ENCODE data around the gene SPRED3. TPM values are rescaled to one million over a fixed set of nuclear protein-coding genes. Genes with fewer than 3 reads are reported as not detected.
"Not testable (repeated sequence)": the region's sequence is repeated elsewhere in the genome, so short reads cannot be mapped to it uniquely, and the experiment has no call there.

SPRED3 gene, protein sequence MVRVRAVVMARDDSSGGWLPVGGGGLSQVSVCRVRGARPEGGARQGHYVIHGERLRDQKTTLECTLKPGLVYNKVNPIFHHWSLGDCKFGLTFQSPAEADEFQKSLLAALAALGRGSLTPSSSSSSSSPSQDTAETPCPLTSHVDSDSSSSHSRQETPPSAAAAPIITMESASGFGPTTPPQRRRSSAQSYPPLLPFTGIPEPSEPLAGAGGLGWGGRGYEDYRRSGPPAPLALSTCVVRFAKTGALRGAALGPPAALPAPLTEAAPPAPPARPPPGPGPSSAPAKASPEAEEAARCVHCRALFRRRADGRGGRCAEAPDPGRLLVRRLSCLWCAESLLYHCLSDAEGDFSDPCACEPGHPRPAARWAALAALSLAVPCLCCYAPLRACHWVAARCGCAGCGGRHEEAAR
- total RNA-seq = 0.40 TPM
- long read RNA-seq, partial matches to known transcripts = 0 of 1 reads
- long read RNA-seq, other reads (novel, unspliced or antisense) = 1 of 1 reads

DNA sequence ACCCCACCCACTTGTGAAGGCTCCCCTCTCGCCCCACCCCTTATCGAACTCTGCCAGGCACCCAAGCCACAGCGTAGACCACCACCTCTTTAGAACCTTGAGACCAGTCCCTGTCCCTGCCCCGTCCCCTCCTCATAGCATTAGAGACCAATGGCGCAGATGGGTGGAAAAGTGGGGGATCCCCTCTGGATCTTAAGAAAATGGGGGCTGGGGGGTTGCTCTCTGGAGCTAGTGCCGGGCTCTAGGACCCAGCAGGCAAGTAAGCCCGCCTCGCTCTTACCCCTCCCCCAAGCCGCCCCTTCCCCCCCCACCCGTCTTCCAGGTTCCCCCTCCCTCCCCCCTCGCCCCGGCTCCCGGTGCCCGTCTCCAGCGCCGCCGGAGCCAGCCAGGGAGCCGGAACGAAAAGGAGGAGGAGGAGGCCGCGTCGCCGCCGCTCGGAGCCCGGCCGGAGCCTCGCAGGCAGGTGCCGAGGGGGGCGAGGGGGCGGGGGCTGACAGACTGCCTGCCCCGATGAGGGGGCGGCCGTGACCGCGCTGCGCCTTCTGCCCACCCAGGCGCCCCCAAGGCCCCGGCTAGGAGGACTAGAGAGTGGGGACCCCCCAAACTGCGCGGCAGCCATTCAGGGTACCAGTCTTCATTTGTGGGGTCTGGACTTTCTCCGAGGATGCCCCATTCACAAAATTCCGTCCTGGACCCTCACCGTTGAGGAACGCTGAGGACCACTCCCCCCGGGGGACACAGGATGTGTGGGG lies at the start of gene SPRED3:
Gene SPRED3, plus strand, starts transcription at position 349 of the 752 bp plus-strand sequence. CDS start 1,606 bp downstream, outside the sequence.
- DNase-seq (no peak), ATAC-seq (ENCODE audit: poor library complexity) (peak; percentile 9)
- intact Hi-C loops (cut with DNase I) = no loop called here

DNA sequence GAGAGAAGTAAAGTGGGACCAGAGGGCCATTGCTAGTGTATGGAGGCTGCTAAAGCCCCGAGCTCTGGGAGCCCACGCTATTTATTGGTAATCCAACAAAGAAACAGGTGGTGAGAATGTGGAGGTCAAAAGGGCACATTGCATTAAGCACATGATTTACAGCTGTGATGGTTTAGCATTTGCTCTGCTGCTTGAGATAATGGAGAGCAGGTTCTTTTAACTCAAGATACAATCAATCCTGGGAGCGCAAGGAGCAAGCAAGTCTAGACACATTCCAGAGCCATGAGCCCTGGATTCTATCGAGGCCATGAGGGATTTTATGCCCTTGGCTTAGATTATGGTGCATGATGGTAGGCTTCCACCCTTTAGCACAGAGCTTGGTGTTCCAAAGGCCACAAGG lies 49.5 kb upstream of the SPRED3 start:
- ATAC-seq (ENCODE audit: poor library complexity); intact Hi-C loops (cut with DNase I); DNase-seq: not testable (repeated sequence)

DNA sequence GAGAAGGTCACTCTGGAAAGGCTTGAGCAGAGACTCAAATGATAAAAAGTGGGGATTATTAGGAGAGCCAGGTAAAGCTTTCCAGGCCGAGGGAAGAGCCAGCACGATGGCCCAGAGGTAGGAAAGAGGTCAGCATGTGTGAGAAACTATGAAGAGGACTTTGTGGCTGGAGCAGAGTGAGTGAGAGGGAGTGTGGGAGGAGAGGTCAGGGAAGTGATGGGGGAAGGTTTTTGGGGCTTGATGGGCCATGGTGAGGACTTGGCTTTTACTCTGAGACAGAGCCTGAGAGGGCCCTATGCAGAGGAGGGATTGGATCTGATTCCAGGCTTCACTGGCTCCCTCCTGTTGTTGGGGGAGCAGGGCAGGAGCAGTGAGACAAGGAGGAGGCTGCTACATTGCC lies 47.6 kb upstream of the SPRED3 start:
- DNase-seq = no peak
- intact Hi-C loops (cut with DNase I) = no loop called here
- ATAC-seq (ENCODE audit: poor library complexity) = no peak

DNA sequence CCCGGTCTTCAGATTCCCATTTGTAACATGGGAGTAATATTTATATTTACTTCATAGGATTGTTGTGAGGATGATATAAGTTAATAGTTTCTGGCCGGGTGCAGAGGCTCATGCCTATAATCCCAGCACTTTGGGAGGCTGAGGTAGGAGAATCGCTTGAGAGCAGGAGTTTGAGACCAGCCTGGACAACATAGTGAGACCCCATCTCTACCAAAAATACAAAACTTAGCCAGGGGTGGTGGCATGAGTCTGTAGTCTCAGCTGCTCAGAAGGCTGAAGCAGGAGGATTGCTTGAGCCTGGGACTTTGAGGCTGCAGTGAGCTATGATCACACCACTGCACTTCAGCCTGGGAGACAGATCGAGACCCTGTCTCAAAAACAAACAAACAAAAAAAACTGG lies 41.7 kb upstream of the SPRED3 start:
- intact Hi-C loops (cut with DNase I) = no loop called here
- no peak for ATAC-seq (ENCODE audit: poor library complexity)

DNA sequence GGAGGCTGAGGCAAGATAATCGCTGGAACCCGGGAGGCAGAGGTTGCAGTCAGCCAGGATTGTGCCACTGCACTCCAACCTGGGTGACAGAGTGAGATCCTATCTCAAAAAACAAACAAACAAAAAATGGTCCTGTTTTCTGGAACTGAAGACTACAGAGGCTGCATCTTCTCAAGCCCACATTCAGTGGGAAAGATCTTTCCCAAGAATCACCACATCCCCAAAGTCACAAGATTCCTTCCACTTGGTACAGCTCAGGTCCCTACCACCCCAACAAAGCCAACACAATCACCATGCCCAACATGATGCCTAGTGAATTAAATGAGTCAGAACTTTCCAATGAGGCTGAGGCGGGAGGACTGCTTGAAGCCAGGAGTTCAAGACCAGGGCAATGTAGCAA lies 37.6 kb upstream of the SPRED3 start:
- ATAC-seq (ENCODE audit: poor library complexity) (no peak), DNase-seq (no peak)
- intact Hi-C loops (cut with DNase I) = no loop called here

More for the DNA sequence above, 41.7 kb upstream of the SPRED3 start:
- DNase-seq = no peak

DNA sequence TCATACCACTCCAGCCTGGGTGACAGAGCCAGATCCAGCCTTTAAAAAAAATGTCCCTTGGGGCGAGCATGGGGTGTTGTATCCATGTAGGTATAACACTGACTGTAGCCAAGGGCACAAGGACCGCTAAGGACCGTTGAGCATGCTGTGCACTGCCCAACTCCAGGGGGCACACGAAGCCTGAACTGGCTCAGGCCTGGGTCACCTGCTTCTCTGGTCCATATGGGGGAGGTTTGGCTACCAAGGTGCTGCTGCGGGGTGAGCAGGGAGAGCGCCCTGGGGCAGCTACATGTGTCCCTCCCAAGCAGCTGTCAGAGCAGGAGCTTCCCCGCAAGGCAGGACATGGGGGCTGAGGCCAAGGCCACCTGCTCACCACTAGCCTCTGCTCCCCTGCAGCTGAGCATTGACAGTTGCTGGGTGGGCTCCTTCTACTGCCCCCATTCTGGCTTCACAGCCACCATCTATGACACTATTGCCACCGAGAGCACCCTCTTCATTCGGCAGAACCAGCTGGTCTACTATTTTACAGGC lies 36.6 kb upstream of the SPRED3 start:
- DNase-seq = no peak
- intact Hi-C loops (cut with DNase I) = no loop called here
- ATAC-seq (ENCODE audit: poor library complexity) = no peak

DNA sequence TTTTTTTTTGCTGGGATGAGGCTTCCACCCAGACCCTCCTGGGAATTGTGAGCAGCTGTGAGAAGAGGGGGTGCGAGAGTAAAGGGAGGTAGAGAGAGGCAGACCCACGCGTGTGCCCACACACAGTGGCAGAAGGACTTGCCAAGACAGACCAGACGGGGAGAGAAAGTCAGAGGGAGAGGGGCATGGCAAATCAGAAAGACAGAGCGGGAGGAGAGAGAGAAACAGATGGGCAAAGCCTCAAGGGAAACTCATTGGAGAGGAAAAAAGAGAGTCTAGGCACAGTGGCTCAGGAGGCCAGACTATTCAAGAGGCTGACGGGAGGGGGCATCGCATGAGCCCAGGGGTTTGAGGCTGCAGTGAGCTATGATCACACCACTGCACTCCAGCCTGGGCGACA lies 35.9 kb upstream of the SPRED3 start:
- intact Hi-C loops (cut with DNase I) = no loop called here
- ATAC-seq (ENCODE audit: poor library complexity) (no peak), DNase-seq (no peak)

DNA sequence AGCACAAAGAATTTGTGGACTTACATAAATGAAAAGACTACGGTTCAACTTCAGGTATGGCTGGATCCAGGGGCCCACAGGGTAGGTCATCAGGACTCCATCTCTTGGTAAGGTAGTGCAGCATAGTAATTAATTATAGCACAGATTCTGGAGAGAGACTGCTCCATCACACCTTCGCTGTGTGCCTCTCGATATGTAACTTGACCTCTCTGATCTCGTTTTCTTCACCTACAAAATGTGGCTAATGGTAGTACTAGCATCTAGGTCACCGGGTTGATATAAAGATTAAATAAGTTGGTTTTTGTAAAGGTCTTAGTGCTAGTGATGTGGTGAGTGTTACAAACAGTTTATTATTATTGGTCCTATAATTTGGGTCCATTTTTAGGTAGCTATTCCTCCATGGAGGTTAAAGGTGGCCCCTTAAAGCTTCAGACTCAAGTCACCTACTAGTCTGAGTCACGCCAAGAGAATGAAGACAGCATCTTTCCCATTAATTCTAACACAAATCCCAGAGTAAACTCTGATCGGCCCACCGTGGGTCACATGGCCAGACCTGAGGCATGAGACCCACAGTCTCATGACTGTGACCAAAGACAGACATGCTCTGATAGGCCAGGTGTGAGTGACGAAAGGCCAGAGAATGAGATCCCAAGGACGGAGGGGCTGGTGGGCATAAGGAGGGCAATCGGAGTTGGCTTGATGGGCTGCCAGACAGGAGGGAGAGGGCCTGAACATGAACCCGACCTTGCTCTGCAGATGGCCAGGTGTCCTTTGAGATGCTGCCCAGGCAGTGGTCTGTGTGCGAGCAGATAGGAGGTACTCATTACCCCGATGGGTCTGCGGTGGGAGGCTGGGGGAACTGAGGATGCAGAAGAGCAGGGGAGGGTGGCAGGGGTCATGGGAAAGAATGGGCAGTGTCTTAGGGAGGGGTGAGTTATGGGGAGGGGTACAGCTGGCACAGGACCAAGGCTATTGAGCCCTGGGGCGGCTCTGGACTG lies 32.5 kb upstream of the SPRED3 start:
- DNase-seq = no peak
- intact Hi-C loops (cut with DNase I) = no loop called here
- no peak for ATAC-seq (ENCODE audit: poor library complexity)

DNA sequence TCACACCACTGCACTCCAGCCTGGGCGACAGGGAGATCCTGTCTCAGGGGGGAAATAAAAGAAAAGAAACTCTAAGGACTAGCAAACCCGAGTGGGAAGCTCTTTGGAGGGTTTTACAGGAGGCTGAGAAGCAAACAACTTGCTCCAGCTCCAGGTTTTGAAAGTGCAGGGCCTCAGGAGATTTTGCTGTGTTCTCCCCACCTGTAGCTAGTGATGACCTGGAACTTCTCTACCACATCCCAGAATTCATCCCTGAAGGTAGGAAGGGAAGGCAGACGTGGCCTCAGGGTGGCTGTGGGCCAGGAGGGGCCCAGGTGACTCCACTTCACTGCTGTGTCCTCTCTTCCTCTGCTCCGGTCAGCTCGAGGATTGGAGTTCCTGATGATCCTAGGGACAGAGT lies 30.4 kb upstream of the SPRED3 start:
- intact Hi-C loops (cut with DNase I) = no loop called here
- ATAC-seq (ENCODE audit: poor library complexity) = no peak
- no peak for DNase-seq

DNA sequence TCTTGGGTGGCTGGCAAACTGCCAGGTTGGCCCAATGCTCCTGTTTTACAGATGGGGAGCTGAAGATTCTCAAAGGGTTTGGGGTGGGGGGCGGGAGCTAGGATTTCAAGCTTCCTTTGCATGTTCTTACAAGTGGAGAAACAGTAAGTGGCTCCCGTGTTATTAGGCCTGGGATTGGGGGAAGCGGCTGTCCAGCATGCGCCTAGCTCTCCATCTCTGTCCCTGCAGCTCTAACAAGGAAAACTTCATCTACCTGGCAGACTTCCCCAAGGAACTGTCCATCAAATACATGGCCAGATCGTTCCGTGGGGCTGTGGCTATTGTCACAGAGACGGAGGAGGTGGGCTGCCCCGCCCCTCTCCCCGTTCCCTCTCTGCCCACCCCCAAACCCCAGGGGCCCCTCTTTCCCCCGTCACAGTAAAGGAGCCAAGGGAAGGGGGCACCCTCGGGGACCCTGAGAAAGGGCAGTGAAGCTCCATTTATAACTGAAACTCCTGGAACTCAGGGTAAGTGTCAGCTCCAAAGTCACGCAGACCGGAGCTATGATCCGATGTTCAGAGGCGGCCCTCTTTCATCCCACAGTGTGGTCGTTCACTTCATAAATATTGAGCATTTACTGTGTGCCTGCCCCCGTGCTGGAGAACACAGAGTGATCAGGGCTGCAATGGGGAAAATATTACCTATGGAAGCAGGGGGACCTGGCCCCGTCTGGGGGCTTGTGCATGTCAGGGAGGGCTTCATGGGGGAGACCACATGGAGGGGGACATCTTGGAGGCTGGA lies 29.1 kb upstream of the SPRED3 start:
- DNase-seq = no peak
- ATAC-seq (ENCODE audit: poor library complexity) = no peak
- intact Hi-C loops (cut with DNase I) = no loop called here

DNA sequence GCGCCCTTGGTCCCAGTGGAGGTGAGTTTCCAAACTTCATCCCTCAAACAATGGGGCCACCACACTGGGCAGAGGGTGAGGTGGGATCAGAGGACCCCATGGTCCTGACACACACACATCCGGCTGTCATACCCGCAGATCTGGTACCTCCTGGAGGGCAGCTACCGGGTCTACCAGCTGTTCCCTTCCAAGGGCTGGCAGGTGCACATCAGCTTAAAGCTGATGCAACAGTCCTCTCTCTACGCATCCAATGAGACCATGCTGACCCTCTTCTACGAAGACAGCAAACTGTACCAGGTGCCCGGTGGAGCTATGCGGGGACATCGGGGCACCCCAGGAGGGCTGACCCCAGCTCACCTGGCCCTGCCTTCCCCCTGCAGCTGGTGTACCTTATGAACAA lies 28.1 kb upstream of the SPRED3 start:
- intact Hi-C loops (cut with DNase I) = no loop called here
- no peak for ATAC-seq (ENCODE audit: poor library complexity)
- DNase-seq = no peak

DNA sequence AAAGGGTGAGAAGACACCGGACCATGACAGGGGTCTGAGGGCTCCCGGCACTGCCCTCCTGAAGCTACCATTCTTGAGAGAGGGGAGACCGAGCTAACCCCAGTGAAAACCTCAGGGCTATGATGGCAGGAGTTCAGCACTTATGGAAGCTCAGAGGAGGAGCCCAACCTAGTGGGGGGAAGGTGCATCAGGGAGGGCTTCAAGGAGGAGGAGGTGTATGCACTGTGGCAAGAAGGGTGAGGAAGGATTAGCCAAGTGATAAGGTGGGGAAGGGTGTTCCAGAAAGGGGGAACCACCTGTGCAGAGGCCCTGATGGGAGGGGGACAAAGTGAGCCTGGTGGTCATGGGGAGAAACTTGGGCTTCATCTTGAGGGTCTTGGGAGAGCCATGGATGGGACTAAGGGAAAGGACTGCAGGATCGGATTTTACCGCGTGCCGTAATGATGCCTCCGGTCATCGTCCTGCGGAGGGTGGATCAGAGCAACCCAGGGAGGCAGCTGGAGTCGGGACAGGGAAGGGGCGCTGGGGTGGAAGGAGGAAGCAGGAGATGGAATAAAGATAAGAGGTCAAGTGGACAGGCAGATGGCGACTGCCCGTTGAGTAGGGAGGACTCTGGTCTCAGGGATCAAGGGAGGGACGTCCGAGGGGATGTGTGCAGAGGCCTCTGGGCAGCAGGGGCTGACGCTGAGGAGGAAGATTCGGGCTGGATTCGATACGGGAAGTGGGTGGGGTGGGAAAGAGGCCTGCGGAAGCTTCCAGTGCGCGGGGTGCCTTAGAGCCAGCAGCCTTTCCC lies 27.5 kb upstream of the SPRED3 start:
- ATAC-seq (ENCODE audit: poor library complexity) (no peak), DNase-seq (no peak)
- intact Hi-C loops (cut with DNase I) = no loop called here

DNA sequence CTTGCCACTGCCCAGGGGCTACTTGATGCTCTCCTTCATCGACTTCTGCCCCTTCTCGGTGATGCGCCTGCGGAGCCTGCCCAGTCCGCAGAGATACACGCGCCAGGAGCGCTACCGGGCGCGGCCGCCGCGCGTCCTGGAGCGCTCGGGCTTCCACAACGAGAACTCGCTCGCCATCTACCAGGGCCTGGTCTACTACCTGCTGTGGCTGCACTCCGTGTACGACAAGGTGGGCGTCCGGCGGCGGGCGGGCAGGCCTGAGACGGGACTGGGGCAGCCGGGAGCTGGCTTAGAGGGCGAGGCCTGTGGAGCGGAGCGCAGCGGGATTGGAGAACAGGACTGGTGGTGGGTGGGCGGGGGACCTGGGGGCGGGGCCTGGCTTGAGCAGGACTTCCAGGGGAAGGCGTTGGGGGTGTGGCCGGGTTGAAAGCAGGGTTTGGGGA lies 26.8 kb upstream of the SPRED3 start:
- DNase-seq (peak; percentile 85), ATAC-seq (ENCODE audit: poor library complexity) (peak; percentile 94)
- intact Hi-C loops (cut with DNase I) = no loop called here

DNA sequence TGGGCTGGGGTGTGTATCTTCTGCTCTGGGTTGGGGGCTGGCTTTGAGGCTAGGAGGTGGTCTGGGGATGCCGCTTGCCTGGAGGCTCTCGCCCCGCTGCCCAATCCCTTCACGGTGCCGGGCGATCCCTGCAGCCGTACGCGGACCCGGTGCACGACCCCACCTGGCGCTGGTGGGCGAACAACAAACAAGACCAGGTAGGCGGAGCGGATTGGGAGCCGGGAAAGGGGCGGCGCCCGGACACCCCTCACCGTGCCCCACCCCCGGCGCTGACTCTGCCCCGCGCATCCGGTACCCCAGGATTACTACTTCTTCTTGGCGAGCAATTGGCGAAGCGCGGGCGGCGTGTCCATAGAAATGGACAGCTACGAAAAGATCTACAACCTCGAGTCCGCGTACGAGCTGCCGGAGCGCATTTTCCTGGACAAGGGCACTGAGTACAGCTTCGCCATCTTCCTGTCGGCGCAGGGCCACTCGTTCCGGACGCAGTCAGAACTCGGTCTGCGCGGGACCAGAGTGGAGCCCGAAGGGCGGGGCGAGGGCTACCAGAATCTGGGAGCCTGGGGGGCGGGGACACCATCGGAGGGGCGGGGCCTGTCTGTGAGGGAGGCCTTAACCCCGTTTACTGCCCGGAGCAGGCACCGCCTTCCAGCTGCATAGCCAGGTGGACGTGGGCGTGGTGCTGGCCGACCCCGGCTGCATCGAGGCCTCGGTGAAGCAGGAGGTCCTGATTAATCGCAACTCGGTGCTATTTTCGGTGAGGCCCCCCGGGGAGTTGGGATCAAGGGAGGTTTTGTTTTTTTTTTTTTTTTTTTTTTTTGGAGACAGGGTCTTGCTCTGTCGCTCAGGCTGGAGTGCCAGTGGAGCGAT lies 26.2 kb upstream of the SPRED3 start:
- peak; percentile 92 for DNase-seq
- peak; percentile 88 for ATAC-seq (ENCODE audit: poor library complexity)
- intact Hi-C loops (cut with DNase I) = no loop called here

DNA sequence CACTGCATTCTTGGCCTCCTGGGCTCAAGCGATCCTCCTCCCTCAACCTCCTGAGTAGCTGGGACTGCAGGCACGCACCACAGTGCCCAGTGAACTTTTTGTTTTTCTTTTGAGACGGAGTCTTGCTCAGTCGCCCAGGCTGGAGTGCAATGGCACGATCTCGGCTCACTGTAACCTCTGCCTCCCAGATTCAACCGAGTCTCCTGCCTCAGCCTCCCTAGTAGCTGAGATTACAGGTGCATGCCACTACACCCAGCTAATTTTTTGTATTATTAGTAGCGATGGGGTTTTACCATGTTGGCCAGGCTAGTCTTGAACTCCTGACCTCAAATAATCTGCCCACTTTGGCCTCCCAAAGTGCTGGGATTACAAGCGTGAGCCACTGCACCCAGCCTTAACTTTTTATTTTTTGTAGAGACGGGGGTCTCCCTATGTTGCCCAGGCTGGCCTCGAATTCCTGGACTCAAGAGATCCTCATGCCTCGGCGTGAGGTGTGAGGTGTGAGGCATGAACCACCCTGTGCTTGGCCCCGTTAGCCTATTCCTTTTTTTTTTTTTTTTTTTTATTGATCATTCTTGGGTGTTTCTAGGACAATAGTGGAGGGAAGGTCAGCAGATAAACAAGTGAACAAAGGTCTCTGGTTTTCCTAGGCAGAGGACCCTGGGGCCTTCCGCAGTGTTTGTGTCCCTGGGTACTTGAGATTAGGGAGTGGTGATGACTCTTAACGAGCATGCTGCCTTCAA lies 25.4 kb upstream of the SPRED3 start:
- ATAC-seq (ENCODE audit: poor library complexity); intact Hi-C loops (cut with DNase I); DNase-seq: not testable (repeated sequence)
